HPDE6-E6E7 (cell line): Measurements from ENCODE around the gene CCDC9B.
A peak's percentile ranks its signal among the peaks of the same experiment; 100 is the strongest.

Experiments used
- DNase-seq: peaks from one replicate; pipeline ENCODE4 v3.0.0; 2011; ENCODE audit warnings: missing footprints; ENCODE audit errors: extremely low spot score

CCDC9B gene

GRCh38 chr15:40365624-40366456 lies 25.1 kb upstream of the CCDC9B start:
- DNase-seq, result no peak

GRCh38 chr15:40365016-40365415 lies 24.3 kb upstream of the CCDC9B start:
- no peak for DNase-seq

- no peak for DNase-seq
Observed at GRCh38 chr15:40364251-40364650, 23.5 kb upstream of the CCDC9B start.

- DNase-seq, result no peak
Observed at GRCh38 chr15:40363611-40364010, 22.9 kb upstream of the CCDC9B start.

- no peak for DNase-seq
Observed at GRCh38 chr15:40361640-40362039, 20.9 kb upstream of the CCDC9B start.

- DNase-seq, result no peak
Observed at GRCh38 chr15:40360015-40360414, 19.3 kb upstream of the CCDC9B start.

GRCh38 chr15:40358471-40359353 lies 18.0 kb upstream of the CCDC9B start:
- DNase-seq, result no peak

- peak; percentile 94 for DNase-seq
Observed at GRCh38 chr15:40357723-40358470, 17.2 kb upstream of the CCDC9B start, which contains the start of gene DISP2. TSS of gene DISP2 (plus strand) at chr15:40358219. CDS start at chr15:40358322, 103 bp downstream.

GRCh38 chr15:40357246-40357645 lies 16.5 kb upstream of the CCDC9B start:
- no peak for DNase-seq

GRCh38 chr15:40355976-40356585 lies 15.3 kb upstream of the CCDC9B start:
- no peak for DNase-seq

GRCh38 chr15:40354408-40355171 lies 13.9 kb upstream of the CCDC9B start:
- no peak for DNase-seq

- DNase-seq, result no peak
Observed at GRCh38 chr15:40353697-40354096, 13.0 kb upstream of the CCDC9B start.

- DNase-seq, result no peak
Observed at GRCh38 chr15:40352281-40352901, 11.7 kb upstream of the CCDC9B start.

- no peak for DNase-seq
Observed at GRCh38 chr15:40349163-40349562, 8.4 kb upstream of the CCDC9B start.

GRCh38 chr15:40348474-40348870 lies 7.7 kb upstream of the CCDC9B start:
- DNase-seq, result no peak

GRCh38 chr15:40347559-40348473 lies 7.1 kb upstream of the CCDC9B start:
- no peak for DNase-seq

GRCh38 chr15:40346579-40347558 lies 6.1 kb upstream of the CCDC9B start:
- no peak for DNase-seq
